HL-60 (cell line): ENCODE results near the gene LAX1.

Experiments used
- CTCF ChIP-seq: IDR thresholded peaks from one replicate; pipeline ENCODE4 v1.5.1; 2011; ENCODE audit warnings: low read length, control low read depth, inconsistent platforms; ENCODE audit not compliant: insufficient read depth
- GABPA ChIP-seq: IDR thresholded peaks from 2 replicates; pipeline ENCODE4 v1.6.1; 2012; ENCODE audit warnings: low read depth

- no peak for TF ChIP-seq CTCF
- no peak for TF ChIP-seq GABPA
Measured at GRCh38 chr1:203765029-203765837, at the start of gene LAX1.
